HL-60 (cell line): ENCODE measurements around the gene FREM1.

ENCODE experiments used
- DNase-seq, 2 experiments: peaks; one replicate each; pipeline ENCODE4 v3.0.0-alpha.2; 2010 to 2020; ENCODE audit warnings: low read depth in 1 of 2, low spot score in 1 of 2
- H3K27ac ChIP-seq: fragments of 250-450 bp; sonication (Bioruptor Pico); replicated peaks from 2 replicates; pipeline ENCODE4 v1.5.1; 2020; ENCODE audit warnings: mild to moderate bottlenecking, moderate library complexity
- H3K27me3 ChIP-seq: fragments of 250-450 bp; sonication (Bioruptor Pico); 2 replicates; pipeline ENCODE4 v1.5.1; 2021; ENCODE audit warnings: mild to moderate bottlenecking, moderate library complexity; ENCODE audit not compliant: insufficient read depth, poor library complexity, severe bottlenecking
- H3K4me3 ChIP-seq: replicated peaks from 2 replicates; pipeline ENCODE4 v1.5.1; 2011; ENCODE audit warnings: mild to moderate bottlenecking, control low read depth, low read length; ENCODE audit not compliant: insufficient read depth
- GABPA ChIP-seq: IDR thresholded peaks from 2 replicates; pipeline ENCODE4 v1.6.1; 2012; ENCODE audit warnings: low read depth
- POLR2AphosphoS5 ChIP-seq: IDR thresholded peaks from 2 replicates; pipeline ENCODE4 v1.6.1; 2012; ENCODE audit warnings: low read depth
- REST ChIP-seq: IDR thresholded peaks from 2 replicates; pipeline ENCODE4 v1.6.1; 2012; ENCODE audit warnings: low read depth; ENCODE audit not compliant: insufficient replicate concordance
- SPI1 ChIP-seq: IDR thresholded peaks from 2 replicates; pipeline ENCODE4 v1.6.1; 2012; ENCODE audit warnings: low read depth, mild to moderate bottlenecking, borderline replicate concordance
- TF ChIP-seq, protein P1 (sequence below): IDR thresholded peaks from one replicate; pipeline ENCODE4 v1.5.1; 2011; ENCODE audit warnings: low read length, control low read depth, inconsistent platforms; ENCODE audit not compliant: insufficient read depth

The FREM1 gene

DNA sequence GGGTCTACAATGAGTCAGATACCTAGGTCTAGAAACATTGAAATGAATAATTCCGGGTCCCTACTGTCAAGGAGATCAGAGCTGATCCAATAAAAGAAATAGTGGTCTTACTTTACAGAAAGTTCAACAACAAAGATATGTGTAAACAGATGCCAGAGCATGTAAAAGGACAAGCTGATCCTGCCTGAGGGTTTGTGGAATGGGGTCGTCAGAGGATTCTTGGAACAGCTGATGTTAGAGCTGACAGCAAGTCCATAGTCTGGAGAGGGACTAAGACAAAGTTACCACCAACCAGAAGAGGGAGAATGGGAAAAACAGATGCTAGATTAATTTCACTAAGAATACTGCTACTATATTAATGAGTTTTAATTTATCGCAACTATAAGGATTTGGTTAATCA, 71.5 kb downstream of the FREM1 start:
- H3K27me3 ChIP-seq, result no peaks in the 10 kb centered on the region
- no peak for DNase-seq
- TF ChIP-seq REST (no peak), SPI1 (no peak), POLR2AphosphoS5 (no peak), GABPA (no peak)
- TF ChIP-seq, protein P1, sequence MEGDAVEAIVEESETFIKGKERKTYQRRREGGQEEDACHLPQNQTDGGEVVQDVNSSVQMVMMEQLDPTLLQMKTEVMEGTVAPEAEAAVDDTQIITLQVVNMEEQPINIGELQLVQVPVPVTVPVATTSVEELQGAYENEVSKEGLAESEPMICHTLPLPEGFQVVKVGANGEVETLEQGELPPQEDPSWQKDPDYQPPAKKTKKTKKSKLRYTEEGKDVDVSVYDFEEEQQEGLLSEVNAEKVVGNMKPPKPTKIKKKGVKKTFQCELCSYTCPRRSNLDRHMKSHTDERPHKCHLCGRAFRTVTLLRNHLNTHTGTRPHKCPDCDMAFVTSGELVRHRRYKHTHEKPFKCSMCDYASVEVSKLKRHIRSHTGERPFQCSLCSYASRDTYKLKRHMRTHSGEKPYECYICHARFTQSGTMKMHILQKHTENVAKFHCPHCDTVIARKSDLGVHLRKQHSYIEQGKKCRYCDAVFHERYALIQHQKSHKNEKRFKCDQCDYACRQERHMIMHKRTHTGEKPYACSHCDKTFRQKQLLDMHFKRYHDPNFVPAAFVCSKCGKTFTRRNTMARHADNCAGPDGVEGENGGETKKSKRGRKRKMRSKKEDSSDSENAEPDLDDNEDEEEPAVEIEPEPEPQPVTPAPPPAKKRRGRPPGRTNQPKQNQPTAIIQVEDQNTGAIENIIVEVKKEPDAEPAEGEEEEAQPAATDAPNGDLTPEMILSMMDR, result no peak
- no peak overlapping the region for H3K4me3 ChIP-seq
- H3K27ac ChIP-seq, result no peak overlapping the region

- no peak overlapping the region for H3K4me3 ChIP-seq
- no peaks in the 10 kb centered on the region for H3K27me3 ChIP-seq
- no peak for TF ChIP-seq GABPA
- no peak for TF ChIP-seq POLR2AphosphoS5
- no peak for DNase-seq
- no peak overlapping the region for H3K27ac ChIP-seq
These were observed 73.3 kb downstream of the FREM1 start for GRCh38 chr9:14836885-14837284.

- no peaks in the 10 kb centered on the region for H3K27me3 ChIP-seq
- H3K27ac ChIP-seq, result no peak overlapping the region
- no peak for TF ChIP-seq SPI1
- no peak for DNase-seq
- H3K4me3 ChIP-seq, result no peak overlapping the region
These were observed 78.6 kb downstream of the FREM1 start for GRCh38 chr9:14831661-14832060.

GRCh38 chr9:14831074-14831473, 79.2 kb downstream of the FREM1 start:
- H3K27ac ChIP-seq, result no peak overlapping the region
- H3K4me3 ChIP-seq, result no peak overlapping the region
- TF ChIP-seq GABPA (no peak), SPI1 (no peak), REST (no peak), POLR2AphosphoS5 (no peak)
- TF ChIP-seq, protein P1, result no peak
- no peak for DNase-seq
- no peaks in the 10 kb centered on the region for H3K27me3 ChIP-seq

DNA sequence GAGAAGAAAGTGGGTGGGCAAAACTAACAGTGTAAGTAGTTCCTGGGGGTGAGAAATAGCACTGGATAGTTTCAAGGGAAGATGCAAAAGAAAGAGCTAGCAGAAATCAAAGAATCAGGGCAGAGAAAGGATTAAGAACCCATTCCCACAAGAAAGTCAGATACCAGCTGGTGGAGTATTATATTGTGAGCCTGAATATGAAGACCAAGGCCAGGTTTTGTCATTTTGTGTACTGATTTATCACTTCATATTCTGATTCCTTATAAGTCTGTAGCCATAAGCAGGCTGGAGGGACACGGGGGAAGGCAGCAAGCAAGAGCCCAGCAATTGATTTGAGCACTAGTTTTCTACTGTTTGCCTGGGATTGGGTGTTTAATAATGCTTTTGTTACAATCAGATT, 80.2 kb downstream of the FREM1 start:
- TF ChIP-seq SPI1, result no peak
- no peak for TF ChIP-seq GABPA
- TF ChIP-seq POLR2AphosphoS5, result no peak
- TF ChIP-seq, protein P1, result no peak
- TF ChIP-seq REST, result no peak
- H3K27ac ChIP-seq, result no peak overlapping the region
- H3K4me3 ChIP-seq, result no peak overlapping the region
- H3K27me3 ChIP-seq, result no peaks in the 10 kb centered on the region
- DNase-seq, result no peak
